Trophoblast cell (in vitro differentiated cells and primary cell): Measurements from ENCODE around the gene HPRT1.
A peak's percentile ranks its signal among the peaks of the same experiment; 100 is the strongest.

Experiments
- DNase-seq, 2 donors: peaks; one replicate each; pipeline ENCODE4 v3.0.0-alpha.2; 2016
- H2AFZ ChIP-seq: 2 replicates; pipeline ENCODE4 v1.6.1; 2013; ENCODE audit warnings: low read length, moderate library complexity, mild to moderate bottlenecking; ENCODE audit not compliant: insufficient read depth, poor library complexity
- H2AK5ac ChIP-seq: 2 replicates; pipeline ENCODE4 v1.6.1; 2013; ENCODE audit warnings: mild to moderate bottlenecking, low read length
- H2BK120ac ChIP-seq: 2 replicates; pipeline ENCODE4 v1.6.1; 2013; ENCODE audit warnings: low read length, mild to moderate bottlenecking, moderate library complexity; ENCODE audit not compliant: insufficient read depth, poor library complexity
- H2BK12ac ChIP-seq: 2 replicates; pipeline ENCODE4 v1.6.1; 2013; ENCODE audit warnings: mild to moderate bottlenecking, low read length, moderate library complexity
- H2BK5ac ChIP-seq: 2 replicates; pipeline ENCODE4 v1.6.1; 2013; ENCODE audit warnings: low read length, low read depth, moderate library complexity, mild to moderate bottlenecking; ENCODE audit not compliant: poor library complexity
- H3K14ac ChIP-seq: 2 replicates; pipeline ENCODE4 v1.6.1; 2013; ENCODE audit warnings: mild to moderate bottlenecking, low read length
- H3K18ac ChIP-seq: 2 replicates; pipeline ENCODE4 v1.6.1; 2013; ENCODE audit warnings: mild to moderate bottlenecking, low read length
- H3K23ac ChIP-seq: 2 replicates; pipeline ENCODE4 v1.6.1; 2013; ENCODE audit warnings: low read length
- H3K27ac ChIP-seq: 2 replicates; pipeline ENCODE4 v1.5.1; 2013; ENCODE audit warnings: low read depth, mild to moderate bottlenecking, inconsistent platforms, low read length, moderate library complexity
- H3K27me3 ChIP-seq: 2 replicates; pipeline ENCODE4 v1.6.1; 2013; ENCODE audit warnings: inconsistent platforms, mild to moderate bottlenecking, low read length, moderate library complexity; ENCODE audit not compliant: insufficient read depth
- H3K36me3 ChIP-seq, 2 experiments: 1 replicate in 1 of 2; 2 replicates in 1 of 2; pipeline ENCODE4 v1.6.1; 2013; ENCODE audit warnings: low read length in 2 of 2, mild to moderate bottlenecking in 2 of 2, moderate library complexity in 1 of 2; ENCODE audit not compliant: insufficient read depth in 2 of 2, control insufficient read depth in 1 of 2
- H3K4ac ChIP-seq: 2 replicates; pipeline ENCODE4 v1.6.1; 2013; ENCODE audit warnings: low read depth, mild to moderate bottlenecking, low read length, moderate library complexity
- H3K4me1 ChIP-seq, 2 experiments: 1 replicate in 1 of 2; 2 replicates in 1 of 2; pipeline ENCODE4 v1.6.1; 2013; ENCODE audit warnings: low read length in 2 of 2, mild to moderate bottlenecking in 2 of 2, moderate library complexity in 1 of 2; ENCODE audit not compliant: insufficient read depth in 2 of 2, control insufficient read depth in 1 of 2
- H3K4me2 ChIP-seq: 2 replicates; pipeline ENCODE4 v1.6.1; 2013; ENCODE audit warnings: inconsistent platforms, mild to moderate bottlenecking, low read length, moderate library complexity
- H3K4me3 ChIP-seq: 2 replicates; pipeline ENCODE4 v1.5.1; 2013; ENCODE audit warnings: mild to moderate bottlenecking, low read depth, low read length, inconsistent platforms
- H3K79me1 ChIP-seq: one replicate; pipeline ENCODE4 v1.6.1; 2013; ENCODE audit warnings: low read length
- H3K79me2 ChIP-seq: 2 replicates; pipeline ENCODE4 v1.6.1; 2013; ENCODE audit warnings: low read length, mild to moderate bottlenecking; ENCODE audit not compliant: control insufficient read depth, insufficient read depth, poor library complexity
- H3K9ac ChIP-seq: 2 replicates; pipeline ENCODE4 v1.6.1; 2013; ENCODE audit warnings: mild to moderate bottlenecking, low read length
- H3K9me3 ChIP-seq: 2 replicates; pipeline ENCODE4 v1.6.1; 2013; ENCODE audit warnings: low read depth, mild to moderate bottlenecking, control low read depth, inconsistent platforms, low read length; ENCODE audit not compliant: insufficient read depth
- H4K12ac ChIP-seq: 2 replicates; pipeline ENCODE4 v1.6.1; 2013; ENCODE audit warnings: low read depth, mild to moderate bottlenecking, low read length, moderate library complexity
- H4K8ac ChIP-seq: 2 replicates; pipeline ENCODE4 v1.6.1; 2013; ENCODE audit warnings: low read depth, mild to moderate bottlenecking, low read length, moderate library complexity
- H4K91ac ChIP-seq: one replicate; pipeline ENCODE4 v1.6.1; 2013; ENCODE audit warnings: low read depth, mild to moderate bottlenecking, low read length, moderate library complexity
- WGBS: extraction: QIAGEN DNeasy Blood & Tissue Kit; methylation state at CpG from one replicate; pipeline ENCODE4 v1.1.7; 2013; ENCODE audit warnings: missing lambda C conversion rate; ENCODE audit not compliant: insufficient read length, insufficient coverage; ENCODE audit errors: extremely low coverage; 5-methylcytosine and 5-hydroxymethylcytosine counted together

The HPRT1 gene

DNA sequence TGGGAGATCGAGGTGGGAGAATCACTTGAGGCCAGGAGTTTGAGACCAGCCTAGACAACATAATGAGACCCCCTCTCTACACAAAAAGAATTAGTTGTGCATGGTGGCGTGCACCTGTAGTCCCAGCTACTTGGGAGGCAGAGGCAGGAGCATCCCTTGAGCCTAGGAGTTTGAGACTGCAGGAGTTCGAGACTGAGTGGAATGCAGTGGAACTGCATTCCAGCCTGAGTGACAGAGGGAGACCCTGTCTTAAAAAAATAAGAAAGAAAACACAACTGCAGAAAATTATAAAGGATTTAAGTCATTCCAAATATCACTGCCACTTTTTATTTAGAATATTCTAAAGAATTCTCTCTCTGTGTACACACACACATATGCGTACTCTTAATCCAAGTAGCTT lies 18.4 kb downstream of the HPRT1 start:
- no peak overlapping the region for H3K4me2 ChIP-seq
- peak in 1 of 2 donors; percentile 55 for DNase-seq
- H3K27ac ChIP-seq: no peak overlapping the region
- no peak overlapping the region for H3K14ac ChIP-seq
- H3K79me2 ChIP-seq: no peaks in the 10 kb centered on the region
- no peak overlapping the region for H2AFZ ChIP-seq
- H4K8ac ChIP-seq: no peak overlapping the region
- no peak overlapping the region for H3K18ac ChIP-seq
- H3K79me1 ChIP-seq: no peaks in the 10 kb centered on the region
- no peaks in the 10 kb centered on the region for H3K27me3 ChIP-seq
- H2BK120ac ChIP-seq: no peak overlapping the region
- no peaks in the 10 kb centered on the region for H3K9me3 ChIP-seq
- no peak overlapping the region for H3K23ac ChIP-seq
- no peak overlapping the region for H2BK12ac ChIP-seq
- no peaks in the 10 kb centered on the region for H3K4me1 ChIP-seq
- no peak overlapping the region for H3K9ac ChIP-seq
- no peak overlapping the region for H2AK5ac ChIP-seq
- no peak overlapping the region for H4K91ac ChIP-seq
- H3K4ac ChIP-seq: no peak overlapping the region
- no peak overlapping the region for H3K4me3 ChIP-seq
- H2BK5ac ChIP-seq: no peak overlapping the region
- H3K36me3 ChIP-seq: no peaks in the 10 kb centered on the region
- H4K12ac ChIP-seq: no peak overlapping the region
- no CpG with 5 or more reads among the region's 4 CpGs for WGBS

DNA sequence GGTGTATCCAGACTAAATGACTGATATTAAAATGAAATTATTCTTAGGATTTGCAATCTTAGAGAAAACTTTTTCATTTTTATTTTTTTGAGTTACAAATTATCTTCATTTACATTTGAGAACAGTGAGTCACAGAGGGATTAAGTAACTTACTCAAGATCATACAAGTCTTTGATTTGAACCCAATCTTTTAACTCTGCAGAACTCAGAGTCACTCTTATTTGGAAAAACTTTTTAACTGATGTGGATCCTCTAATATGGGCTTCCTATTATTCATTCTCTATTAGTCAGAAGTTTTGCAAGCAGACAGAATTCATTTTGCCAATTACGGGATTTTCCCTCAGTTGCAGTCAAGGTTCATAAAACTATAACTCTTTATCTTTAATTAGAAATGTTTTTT lies 20.1 kb downstream of the HPRT1 start:
- H3K9ac ChIP-seq: no peak overlapping the region
- H2BK12ac ChIP-seq: no peak overlapping the region
- DNase-seq: no peak
- H3K36me3 ChIP-seq: no peaks in the 10 kb centered on the region
- H2BK120ac ChIP-seq: no peak overlapping the region
- no peaks in the 10 kb centered on the region for H3K79me1 ChIP-seq
- no peak overlapping the region for H3K27ac ChIP-seq
- no peak overlapping the region for H3K4ac ChIP-seq
- no peak overlapping the region for H4K8ac ChIP-seq
- H3K4me1 ChIP-seq: no peaks in the 10 kb centered on the region
- no peaks in the 10 kb centered on the region for H3K79me2 ChIP-seq
- no peak overlapping the region for H3K4me3 ChIP-seq
- no peak overlapping the region for H3K14ac ChIP-seq
- no peak overlapping the region for H3K18ac ChIP-seq
- no peak overlapping the region for H2BK5ac ChIP-seq
- no CpG with 5 or more reads among the region's 1 CpG for WGBS
- no peak overlapping the region for H4K91ac ChIP-seq
- H2AFZ ChIP-seq: no peak overlapping the region
- no peak overlapping the region for H4K12ac ChIP-seq
- no peaks in the 10 kb centered on the region for H3K27me3 ChIP-seq
- H3K9me3 ChIP-seq: no peaks in the 10 kb centered on the region
- no peak overlapping the region for H3K4me2 ChIP-seq
- H2AK5ac ChIP-seq: no peak overlapping the region
- no peak overlapping the region for H3K23ac ChIP-seq

DNA sequence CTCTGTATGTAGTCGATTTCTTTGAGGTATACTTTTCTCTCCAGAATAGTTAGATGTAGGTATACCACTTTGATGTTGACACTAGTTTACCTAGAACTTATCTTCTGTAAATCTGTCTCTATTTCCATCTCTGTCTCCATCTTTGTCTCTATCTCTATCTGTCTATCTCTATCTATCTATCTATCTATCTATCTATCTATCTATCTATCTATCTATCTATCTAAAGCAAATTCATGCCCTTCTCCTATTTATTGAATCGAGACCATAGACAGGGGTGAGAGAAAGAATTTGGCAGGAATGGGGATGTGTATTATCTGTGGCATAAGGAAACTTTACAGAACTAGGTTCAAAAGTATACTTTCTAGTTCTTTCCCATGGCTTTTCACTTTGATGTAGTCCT lies 21.4 kb downstream of the HPRT1 start:
- Histone ChIP-seq H3K27me3 (no peaks in the 10 kb centered on the region), H2AFZ (no peak overlapping the region), H3K4ac (no peak overlapping the region), H2BK120ac (no peak overlapping the region), H4K8ac (no peak overlapping the region), H3K4me2 (no peak overlapping the region), H4K12ac (no peak overlapping the region), H2AK5ac (no peak overlapping the region), H3K9me3 (no peaks in the 10 kb centered on the region), H3K14ac (no peak overlapping the region), H3K23ac (no peak overlapping the region), H3K18ac (no peak overlapping the region), H2BK12ac (no peak overlapping the region), H3K79me1 (no peaks in the 10 kb centered on the region), H4K91ac (no peak overlapping the region), H3K27ac (no peak overlapping the region), H3K9ac (no peak overlapping the region), H3K36me3 (no peaks in the 10 kb centered on the region), H3K4me1 (no peaks in the 10 kb centered on the region), H2BK5ac (no peak overlapping the region), H3K4me3 (no peak overlapping the region), H3K79me2 (no peaks in the 10 kb centered on the region)
- WGBS: no CpG with 5 or more reads among the region's 2 CpGs
- no peak for DNase-seq

DNA sequence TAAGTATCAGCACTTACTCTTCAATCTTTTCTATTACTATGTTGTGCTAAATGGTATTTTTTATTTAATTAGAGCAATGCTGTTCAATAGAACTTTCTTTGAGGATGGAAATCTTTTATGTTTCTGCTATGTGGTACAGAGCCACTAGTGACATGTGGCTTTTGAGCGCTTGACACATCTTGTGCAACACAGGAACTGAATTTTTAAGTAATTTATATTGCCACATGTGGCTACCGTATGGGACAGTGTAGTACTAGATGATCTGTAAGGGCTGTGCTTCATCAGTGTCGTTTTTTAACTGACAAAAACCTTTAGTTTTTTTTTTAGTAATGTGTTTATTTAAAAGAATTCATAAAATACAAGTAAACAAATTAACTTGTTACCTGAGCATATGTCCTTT lies 22.4 kb downstream of the HPRT1 start:
- Histone ChIP-seq H4K91ac (no peak overlapping the region), H3K4ac (no peak overlapping the region), H2AK5ac (no peak overlapping the region), H3K4me1 (no peaks in the 10 kb centered on the region), H3K9me3 (no peaks in the 10 kb centered on the region), H3K27ac (no peak overlapping the region), H3K4me2 (no peak overlapping the region), H3K79me1 (no peaks in the 10 kb centered on the region), H3K36me3 (no peaks in the 10 kb centered on the region), H2BK120ac (no peak overlapping the region), H4K8ac (no peak overlapping the region), H2AFZ (no peak overlapping the region), H3K23ac (no peak overlapping the region), H3K79me2 (no peaks in the 10 kb centered on the region), H3K18ac (no peak overlapping the region), H4K12ac (no peak overlapping the region), H2BK5ac (no peak overlapping the region), H3K4me3 (no peak overlapping the region), H3K9ac (no peak overlapping the region), H2BK12ac (no peak overlapping the region), H3K27me3 (no peaks in the 10 kb centered on the region), H3K14ac (no peak overlapping the region)
- DNase-seq: no peak
- WGBS: no CpG with 5 or more reads among the region's 3 CpGs
